Choroid plexus epithelial cell (primary cell): Measurements from ENCODE around the gene RASGEF1C.

Source experiments
- DNase-seq: peaks from one replicate; pipeline ENCODE4 v3.0.0-alpha.2; 2010; ENCODE audit warnings: low read depth
- H3K4me3 ChIP-seq: 2 replicates; pipeline ENCODE4 v1.5.1; 2011; ENCODE audit warnings: low read depth, mild to moderate bottlenecking, control low read depth, low read length, moderate library complexity
- TF ChIP-seq, protein P1 (sequence below): conservative IDR thresholded peaks from 2 replicates; pipeline ENCODE4 v1.5.1; 2011; ENCODE audit warnings: low read depth, mild to moderate bottlenecking, control low read depth, inconsistent platforms, low read length, moderate library complexity

Gene RASGEF1C

DNA sequence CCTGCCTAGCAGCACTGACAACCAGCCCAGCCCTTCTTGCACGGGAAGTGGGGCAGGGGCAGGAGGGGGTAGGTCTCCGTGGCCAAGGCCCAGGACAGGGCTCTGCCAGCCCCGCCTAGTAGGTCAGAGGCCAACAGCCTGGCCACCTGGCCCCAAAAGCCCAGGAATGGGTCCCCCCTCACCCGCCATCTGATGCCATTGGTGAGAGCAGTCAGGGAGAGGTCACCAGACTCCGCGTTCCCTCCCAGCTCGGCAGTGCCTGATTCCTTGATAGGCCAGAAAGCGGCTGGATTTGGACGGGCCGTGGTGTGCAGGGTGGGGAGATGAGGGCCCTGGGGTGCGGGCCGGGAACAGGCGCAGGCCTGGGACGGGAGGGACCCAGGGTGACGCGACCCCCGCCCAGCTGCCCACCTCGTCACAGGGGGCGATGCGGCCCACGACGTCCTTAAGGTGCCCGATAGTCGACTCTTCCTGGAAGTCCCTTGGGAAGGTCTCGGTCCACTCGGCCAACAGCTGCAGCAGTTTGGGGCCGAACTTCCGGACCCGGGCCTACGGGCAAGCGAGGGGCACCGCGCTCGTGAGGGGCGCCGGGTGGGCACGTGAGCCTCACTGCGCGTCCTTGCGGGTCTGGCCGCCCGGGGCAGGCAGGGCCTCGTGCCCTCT, 72.9 kb downstream of the RASGEF1C start:
- no peak for DNase-seq
- TF ChIP-seq, protein P1, sequence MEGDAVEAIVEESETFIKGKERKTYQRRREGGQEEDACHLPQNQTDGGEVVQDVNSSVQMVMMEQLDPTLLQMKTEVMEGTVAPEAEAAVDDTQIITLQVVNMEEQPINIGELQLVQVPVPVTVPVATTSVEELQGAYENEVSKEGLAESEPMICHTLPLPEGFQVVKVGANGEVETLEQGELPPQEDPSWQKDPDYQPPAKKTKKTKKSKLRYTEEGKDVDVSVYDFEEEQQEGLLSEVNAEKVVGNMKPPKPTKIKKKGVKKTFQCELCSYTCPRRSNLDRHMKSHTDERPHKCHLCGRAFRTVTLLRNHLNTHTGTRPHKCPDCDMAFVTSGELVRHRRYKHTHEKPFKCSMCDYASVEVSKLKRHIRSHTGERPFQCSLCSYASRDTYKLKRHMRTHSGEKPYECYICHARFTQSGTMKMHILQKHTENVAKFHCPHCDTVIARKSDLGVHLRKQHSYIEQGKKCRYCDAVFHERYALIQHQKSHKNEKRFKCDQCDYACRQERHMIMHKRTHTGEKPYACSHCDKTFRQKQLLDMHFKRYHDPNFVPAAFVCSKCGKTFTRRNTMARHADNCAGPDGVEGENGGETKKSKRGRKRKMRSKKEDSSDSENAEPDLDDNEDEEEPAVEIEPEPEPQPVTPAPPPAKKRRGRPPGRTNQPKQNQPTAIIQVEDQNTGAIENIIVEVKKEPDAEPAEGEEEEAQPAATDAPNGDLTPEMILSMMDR = no peak
- no peak overlapping the region for H3K4me3 ChIP-seq

GRCh38 chr5:180135128-180135955, 73.7 kb downstream of the RASGEF1C start:
- H3K4me3 ChIP-seq = no peak overlapping the region
- peak; percentile 39 for DNase-seq

DNA sequence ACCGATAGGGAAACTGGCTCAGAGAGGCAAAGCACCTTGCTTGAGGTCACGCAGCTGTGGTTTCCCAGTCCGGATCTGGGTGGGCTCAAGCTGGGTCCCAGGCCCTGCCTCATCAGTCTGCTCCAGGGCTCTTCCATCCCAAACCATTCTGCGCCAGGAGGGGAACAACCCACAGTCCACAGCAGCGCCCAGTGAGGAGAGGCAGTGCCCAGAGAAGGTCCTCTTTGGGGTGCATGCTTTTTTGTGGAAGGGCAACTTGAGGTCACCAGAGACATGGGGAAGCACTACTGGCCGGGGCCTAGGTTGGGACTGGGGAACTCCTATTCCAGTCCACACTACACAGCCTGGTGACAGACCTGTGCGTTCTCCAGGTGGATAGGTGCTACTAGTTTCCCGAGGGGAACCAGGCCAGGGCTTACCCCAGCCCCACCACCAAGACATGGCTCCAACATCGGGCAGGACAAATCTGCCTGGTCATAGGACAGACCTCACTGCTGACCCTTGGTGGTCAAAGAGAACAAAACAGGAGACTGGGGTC, 75.0 kb downstream of the RASGEF1C start:
- DNase-seq = no peak
- no peak overlapping the region for H3K4me3 ChIP-seq
- TF ChIP-seq, protein P1 = no peak

More at GRCh38 chr5:180135128-180135955, 73.7 kb downstream of the RASGEF1C start:
- TF ChIP-seq, protein P1 = no peak

GRCh38 chr5:180133551-180133950, 75.5 kb downstream of the RASGEF1C start:
- H3K4me3 ChIP-seq = no peak overlapping the region
- TF ChIP-seq, protein P1 = no peak
- no peak for DNase-seq

GRCh38 chr5:180133060-180133459, 76.0 kb downstream of the RASGEF1C start:
- TF ChIP-seq, protein P1 = no peak
- no peak overlapping the region for H3K4me3 ChIP-seq
- DNase-seq = no peak

DNA sequence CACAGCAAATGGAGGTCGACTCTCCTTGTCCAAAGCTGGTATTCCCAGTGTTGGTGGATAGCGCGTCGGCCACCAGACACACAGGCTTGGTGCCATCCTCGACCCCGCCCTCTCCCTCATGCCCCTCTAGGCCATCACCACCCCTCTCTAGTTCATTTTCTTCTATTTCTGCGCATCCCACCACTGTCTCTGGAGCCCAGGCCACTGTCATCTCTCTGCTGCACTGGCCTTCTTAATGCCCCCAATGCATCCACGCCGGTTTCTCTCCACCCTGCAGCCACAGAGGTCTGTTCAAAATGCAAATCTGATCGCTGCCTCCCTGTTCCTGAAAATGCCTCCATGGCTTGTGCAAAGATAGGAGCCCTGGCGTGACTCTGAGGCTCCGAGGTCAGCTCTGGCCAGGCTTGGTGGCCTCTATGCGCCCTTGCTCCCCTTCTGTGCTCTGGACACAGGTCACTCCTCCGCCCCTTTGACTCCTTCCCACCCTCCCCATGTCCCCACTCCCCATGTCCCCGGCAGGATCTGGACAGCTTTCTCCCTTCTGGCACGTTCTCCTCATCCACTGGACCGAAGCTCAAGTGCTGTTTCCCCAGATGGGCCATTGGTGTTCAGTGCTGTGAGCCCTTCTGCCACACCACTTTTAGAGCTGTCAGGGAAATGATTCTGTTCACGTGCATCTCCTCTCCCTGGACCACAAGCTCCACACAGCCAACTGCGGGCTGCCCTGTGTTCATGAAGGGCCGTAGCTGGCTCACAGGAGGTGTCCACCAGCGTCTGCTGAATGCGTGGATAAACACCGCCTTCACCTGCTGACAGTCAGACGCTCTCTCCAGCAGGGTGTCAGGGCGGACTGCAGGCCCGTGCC, 77.9 kb downstream of the RASGEF1C start:
- peak; percentile 3 for DNase-seq
- H3K4me3 ChIP-seq = no peak overlapping the region
- TF ChIP-seq, protein P1 = no peak
